Measurements from ENCODE around the gene RFWD3.
"Not testable (repeated sequence)": the region's sequence is repeated elsewhere in the genome, so short reads cannot be mapped to it uniquely, and the experiment has no call there.

Gene RFWD3

DNA sequence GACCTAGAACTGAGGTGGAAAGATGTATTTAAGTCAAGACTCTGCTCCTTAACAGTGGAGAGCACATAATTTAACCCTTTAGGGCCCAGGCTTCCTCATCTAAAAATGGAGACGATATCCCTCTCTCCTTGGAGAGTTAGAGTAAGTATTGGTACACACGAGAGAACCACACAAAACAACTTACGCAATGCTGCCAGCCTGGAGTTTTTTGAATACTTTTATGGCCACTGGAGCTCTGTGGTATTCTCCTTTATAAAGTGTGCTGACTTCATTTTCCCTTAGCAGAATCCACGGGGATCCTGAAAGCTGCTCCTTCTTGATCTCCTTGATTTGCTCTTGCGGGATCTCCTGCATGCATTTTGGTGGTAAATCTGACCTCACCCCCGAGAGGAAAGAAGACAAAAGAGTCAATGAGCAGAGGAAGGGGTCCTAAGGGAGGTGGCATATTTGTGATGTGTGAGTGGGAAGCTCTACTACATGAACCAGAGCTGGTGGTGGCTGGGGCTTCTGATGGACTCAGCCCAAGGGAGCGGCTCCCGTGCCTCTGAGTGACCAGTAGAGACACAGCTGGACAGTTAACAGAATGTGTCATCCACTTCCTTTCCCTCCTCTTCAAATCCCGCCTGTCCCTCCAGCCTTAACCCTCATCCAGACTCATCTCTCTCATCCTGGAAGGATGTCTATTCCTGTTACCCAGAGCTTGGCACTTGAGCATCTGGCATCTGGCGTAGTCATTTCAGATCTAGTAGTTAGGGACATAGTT lies 24.6 kb upstream of the RFWD3 start:
- no peak overlapping the region for H3K27ac Mint-ChIP-seq

DNA sequence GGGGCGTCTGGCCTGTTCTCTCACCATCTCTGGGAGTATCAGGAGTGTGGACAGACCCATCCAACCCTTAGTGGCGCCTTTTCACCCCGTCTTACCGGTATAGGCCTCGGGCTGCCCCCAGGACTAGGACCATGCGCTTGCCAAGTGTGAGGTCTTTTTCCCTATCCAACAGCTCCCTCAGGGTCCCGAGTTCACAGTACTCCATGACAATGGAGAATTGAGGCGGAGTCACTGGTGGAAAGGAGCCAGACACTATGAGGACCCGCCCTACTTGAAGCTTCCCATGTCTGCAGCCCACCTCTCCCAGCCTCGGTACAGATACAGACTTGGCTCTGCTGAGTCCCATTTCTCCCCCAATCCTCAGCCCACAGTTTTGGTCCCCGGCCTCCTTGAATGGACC lies 15.9 kb upstream of the RFWD3 start:
- DNase-seq: no peak
- no peak overlapping the region for H3K27ac Mint-ChIP-seq
- H3K27me3 Mint-ChIP-seq: no peaks in the 10 kb centered on the region
- H3K9me3 Mint-ChIP-seq: no peaks in the 10 kb centered on the region
- H3K4me3 Mint-ChIP-seq: no peak overlapping the region
- H3K4me1 Mint-ChIP-seq: peaks cover 2% of the 10 kb centered on the region
- H3K36me3 Mint-ChIP-seq (ENCODE audit: low read depth): peaks cover 38% of the 10 kb centered on the region
- ATAC-seq: no peak

More for the DNA sequence above, 24.6 kb upstream of the RFWD3 start:
- Mint-ChIP-seq H3K27me3 (no peaks in the 10 kb centered on the region), H3K9me3 (no peaks in the 10 kb centered on the region), H3K4me1 (peaks cover 15% of the 10 kb centered on the region), H3K4me3 (no peak overlapping the region), H3K36me3 (ENCODE audit: low read depth) (peaks cover 66% of the 10 kb centered on the region)
- DNase-seq: no peak
- ATAC-seq: no peak

DNA sequence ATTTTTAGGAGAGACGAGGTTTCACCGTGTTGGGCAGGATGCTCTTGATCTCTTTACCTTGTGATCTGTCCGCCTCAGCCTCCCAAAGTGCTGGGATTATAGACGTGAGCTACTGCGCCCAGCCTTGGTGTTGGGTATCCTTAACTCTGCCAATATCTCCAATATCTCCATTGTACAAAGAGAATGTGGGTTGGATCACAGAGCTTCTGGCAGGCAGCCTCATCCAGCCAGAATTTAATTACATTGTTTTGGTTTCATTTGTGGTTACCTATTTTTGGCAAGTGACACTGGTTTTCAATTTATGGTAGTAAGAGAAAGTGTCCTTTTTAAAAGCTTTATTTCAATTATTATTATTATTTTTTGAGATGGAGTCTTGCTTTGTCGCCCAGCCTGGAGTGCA lies 14.0 kb upstream of the RFWD3 start:
- no peak for ATAC-seq
- Mint-ChIP-seq H3K9me3 (no peaks in the 10 kb centered on the region), H3K27me3 (no peaks in the 10 kb centered on the region), H3K4me1 (peaks cover 2% of the 10 kb centered on the region), H3K36me3 (ENCODE audit: low read depth) (peaks cover 38% of the 10 kb centered on the region), H3K4me3 (no peak overlapping the region), H3K27ac (no peak overlapping the region)
- DNase-seq: no peak

DNA sequence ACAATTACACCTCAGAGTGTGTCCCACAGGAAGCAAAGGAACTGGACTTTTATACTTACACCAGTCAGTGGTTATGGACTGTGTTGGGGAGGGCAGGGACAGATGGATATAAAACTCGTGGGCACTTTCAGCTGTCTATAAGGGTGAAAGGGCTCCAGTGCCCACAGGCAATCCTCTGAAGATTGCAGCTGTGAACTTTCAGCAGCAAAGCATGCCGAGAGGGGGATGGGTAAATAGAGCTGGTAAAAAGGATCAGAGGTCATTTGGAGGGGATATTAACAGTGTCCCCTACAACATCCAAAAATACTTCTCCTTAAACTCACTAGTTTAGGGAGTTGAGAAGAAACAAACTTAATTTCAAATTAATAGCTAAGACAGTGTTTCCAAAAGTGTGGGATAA lies 13.3 kb upstream of the RFWD3 start:
- no peak overlapping the region for H3K27ac Mint-ChIP-seq
- H3K9me3 Mint-ChIP-seq: no peaks in the 10 kb centered on the region
- no peaks in the 10 kb centered on the region for H3K27me3 Mint-ChIP-seq
- DNase-seq: no peak
- no peak overlapping the region for H3K4me3 Mint-ChIP-seq
- no peak for ATAC-seq
- H3K4me1 Mint-ChIP-seq: peaks cover 2% of the 10 kb centered on the region
- peaks cover 38% of the 10 kb centered on the region for H3K36me3 Mint-ChIP-seq (ENCODE audit: low read depth)

DNA sequence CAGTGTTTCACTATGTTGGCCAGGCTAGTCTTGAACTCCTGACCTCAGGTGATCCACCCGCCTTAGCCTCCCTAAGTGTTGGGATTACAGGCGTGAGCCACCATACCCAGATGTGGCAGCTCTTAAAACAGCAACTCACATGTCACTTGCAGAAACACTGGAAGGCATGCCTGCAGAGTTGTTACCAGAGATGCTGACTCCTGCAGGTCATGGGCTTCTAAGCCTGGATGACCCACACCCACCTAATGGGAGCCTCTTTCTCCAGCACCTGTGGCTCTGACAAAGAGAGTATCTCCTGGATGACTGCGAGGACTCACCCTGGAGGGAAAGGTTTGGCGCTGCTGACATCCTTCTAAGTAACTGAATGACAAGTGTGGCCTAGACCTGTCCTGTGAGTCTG lies 11.2 kb upstream of the RFWD3 start:
- no peak overlapping the region for H3K27ac Mint-ChIP-seq
- H3K36me3 Mint-ChIP-seq (ENCODE audit: low read depth): peaks cover 37% of the 10 kb centered on the region
- H3K9me3 Mint-ChIP-seq: no peaks in the 10 kb centered on the region
- H3K4me3 Mint-ChIP-seq: no peak overlapping the region
- no peaks in the 10 kb centered on the region for H3K4me1 Mint-ChIP-seq
- ATAC-seq (no peak), DNase-seq (no peak)
- no peaks in the 10 kb centered on the region for H3K27me3 Mint-ChIP-seq

DNA sequence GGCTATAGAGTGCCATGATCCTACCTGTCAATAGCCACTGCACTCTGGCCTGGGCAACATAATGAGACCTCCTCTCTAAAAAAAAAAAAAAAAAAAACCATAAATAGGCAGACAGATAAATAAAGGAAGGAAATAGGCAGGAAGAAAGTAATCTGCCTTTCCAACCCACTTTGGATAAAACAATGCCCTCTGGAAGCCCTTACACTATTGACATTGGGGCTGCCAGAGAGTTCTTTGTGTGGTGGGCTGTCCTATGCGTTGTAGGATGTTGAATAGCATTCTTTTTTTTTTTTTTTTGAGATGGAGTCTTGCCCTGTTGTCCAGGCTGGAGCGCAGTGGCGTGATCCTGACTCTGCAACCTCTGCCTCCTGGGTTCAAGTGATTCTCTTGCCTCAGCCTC lies 7.2 kb upstream of the RFWD3 start:
- DNase-seq (no peak), ATAC-seq (no peak)
- H3K4me3 Mint-ChIP-seq: no peak overlapping the region
- H3K36me3 Mint-ChIP-seq (ENCODE audit: low read depth): peaks cover 36% of the 10 kb centered on the region
- no peaks in the 10 kb centered on the region for H3K4me1 Mint-ChIP-seq
- H3K27me3 Mint-ChIP-seq: no peaks in the 10 kb centered on the region
- H3K9me3 Mint-ChIP-seq: no peaks in the 10 kb centered on the region
- H3K27ac Mint-ChIP-seq: no peak overlapping the region

DNA sequence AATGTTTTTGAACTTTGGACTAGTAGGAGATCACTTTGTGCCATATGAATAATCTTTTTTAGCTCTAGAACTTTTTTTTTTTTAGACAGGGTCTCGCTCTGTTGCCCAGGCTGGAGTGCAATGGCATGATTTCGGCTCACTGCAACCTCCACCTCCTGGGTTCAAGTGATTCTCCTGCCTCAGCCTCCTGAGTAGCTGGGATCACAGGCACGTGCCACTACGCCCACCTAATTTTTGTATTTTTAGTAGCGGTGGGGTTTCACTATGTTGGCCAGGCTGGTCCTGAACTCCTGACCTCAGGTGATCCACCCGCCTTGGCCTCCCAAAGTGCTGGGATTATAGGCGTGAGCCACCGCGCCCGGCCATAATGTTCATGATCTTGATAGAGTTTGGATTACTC lies 2.2 kb upstream of the RFWD3 start:
- H3K4me1 Mint-ChIP-seq: peaks cover 27% of the 10 kb centered on the region
- DNase-seq, ATAC-seq, H3K27ac Mint-ChIP-seq, H3K27me3 Mint-ChIP-seq, H3K9me3 Mint-ChIP-seq, H3K4me3 Mint-ChIP-seq: not testable (repeated sequence)
- H3K36me3 Mint-ChIP-seq (ENCODE audit: low read depth): peaks cover 33% of the 10 kb centered on the region

DNA sequence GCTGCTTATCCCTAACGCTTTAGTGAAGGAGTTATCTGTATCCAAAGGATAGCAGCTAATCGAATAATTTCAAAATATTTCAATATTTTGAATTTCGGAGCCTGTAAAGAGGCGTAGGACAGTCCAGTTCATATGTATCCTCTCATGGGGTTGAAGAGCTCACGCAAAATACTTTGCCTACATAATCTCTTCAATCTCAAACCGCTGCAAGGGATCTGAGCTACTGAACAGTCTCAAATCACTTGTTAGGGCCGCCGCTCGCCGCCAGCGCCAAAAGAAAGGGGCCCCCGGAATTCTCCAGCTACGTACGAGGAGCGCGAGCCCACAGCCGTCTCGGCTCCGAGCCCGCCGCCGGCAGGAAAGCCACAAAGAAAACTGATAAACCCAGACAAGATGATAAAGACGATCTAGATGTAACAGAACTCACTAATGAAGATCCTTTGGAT lies 601 bp upstream of the RFWD3 start:
- no peak for ATAC-seq
- H3K9me3 Mint-ChIP-seq: no peaks in the 10 kb centered on the region
- H3K4me1 Mint-ChIP-seq: peaks cover 43% of the 10 kb centered on the region
- peaks cover 4% of the 10 kb centered on the region for H3K27me3 Mint-ChIP-seq
- peaks cover 44% of the 10 kb centered on the region for H3K36me3 Mint-ChIP-seq (ENCODE audit: low read depth)
- DNase-seq: peak; percentile 53
- H3K27ac Mint-ChIP-seq: peak overlapping the region; percentile 97
- H3K4me3 Mint-ChIP-seq: peak overlapping the region; percentile 89

DNA sequence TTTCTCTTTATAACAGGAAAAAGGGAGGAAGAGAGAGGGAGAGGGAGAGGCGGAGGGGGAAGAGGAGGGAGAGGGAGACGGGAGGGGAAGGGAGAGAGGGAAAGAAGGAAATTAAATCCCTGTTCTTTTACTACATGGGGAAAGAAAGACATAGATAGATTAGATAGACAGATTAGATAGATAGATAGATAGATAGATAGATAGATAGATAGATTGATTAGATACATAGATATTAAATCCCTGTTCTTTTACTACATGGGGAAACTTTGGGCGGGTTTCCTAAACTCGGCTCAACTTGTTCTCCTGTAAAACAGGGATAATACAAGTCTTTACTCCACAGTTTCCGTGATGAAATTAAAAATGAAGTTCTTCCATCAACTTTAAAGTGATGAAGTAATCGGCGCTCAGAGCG lies 661 bp downstream of the RFWD3 start:
- Mint-ChIP-seq H3K9me3 (no peaks in the 10 kb centered on the region), H3K4me3 (peak overlapping the region; percentile 89), H3K36me3 (ENCODE audit: low read depth) (peaks cover 46% of the 10 kb centered on the region), H3K4me1 (peaks cover 53% of the 10 kb centered on the region), H3K27me3 (peaks cover 4% of the 10 kb centered on the region), H3K27ac (peak overlapping the region; percentile 97)
- DNase-seq (no peak), ATAC-seq (no peak)

DNA sequence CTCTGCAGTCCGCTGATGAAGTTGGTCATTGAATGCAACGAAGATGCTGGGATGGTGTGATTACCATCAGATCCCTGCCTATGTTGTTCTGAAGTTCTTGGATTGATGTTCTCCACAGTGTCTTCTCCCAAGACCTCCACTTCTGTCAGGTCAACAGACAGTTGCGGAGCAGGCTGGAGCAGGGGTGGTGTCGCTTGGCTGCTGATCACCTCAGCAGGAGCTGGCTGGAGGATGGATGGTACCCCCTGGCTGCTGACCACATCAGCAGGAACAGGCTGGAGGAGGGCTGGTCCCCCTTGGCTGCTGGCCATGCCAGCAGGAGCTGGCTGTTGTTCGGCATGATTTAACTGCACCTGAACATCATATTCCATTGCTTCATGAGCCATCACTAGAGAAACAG lies 5.6 kb downstream of the RFWD3 start:
- H3K9me3 Mint-ChIP-seq: no peaks in the 10 kb centered on the region
- H3K36me3 Mint-ChIP-seq (ENCODE audit: low read depth): peaks cover 83% of the 10 kb centered on the region
- no peaks in the 10 kb centered on the region for H3K27me3 Mint-ChIP-seq

DNA sequence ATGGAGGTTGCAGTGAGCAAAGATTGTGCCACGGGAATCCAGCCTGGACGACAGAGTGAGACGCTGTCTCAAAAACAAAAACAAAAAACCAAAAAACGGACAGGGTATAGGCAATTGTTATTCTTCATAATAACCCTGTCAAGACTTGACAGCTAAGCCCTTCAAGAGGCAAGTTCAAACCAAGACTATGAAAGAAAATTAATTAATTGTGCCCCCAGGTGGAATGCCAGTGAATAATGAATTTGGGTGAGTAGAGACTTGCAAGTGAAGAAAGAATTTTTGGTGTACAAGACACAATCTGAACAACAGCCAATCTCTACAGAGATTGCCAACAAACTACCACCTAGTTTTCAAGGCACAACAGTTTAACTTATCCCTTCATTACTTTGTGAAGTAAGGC lies 6.3 kb downstream of the RFWD3 start:
- no peak for ATAC-seq
- Mint-ChIP-seq H3K4me3 (peak overlapping the region; percentile 53), H3K27me3 (no peaks in the 10 kb centered on the region), H3K9me3 (no peaks in the 10 kb centered on the region), H3K4me1 (peaks cover 90% of the 10 kb centered on the region), H3K36me3 (ENCODE audit: low read depth) (peaks cover 88% of the 10 kb centered on the region), H3K27ac (no peak overlapping the region)
- DNase-seq: no peak

More for the DNA sequence above, 5.6 kb downstream of the RFWD3 start:
- Mint-ChIP-seq H3K27ac (no peak overlapping the region), H3K4me1 (peaks cover 86% of the 10 kb centered on the region), H3K4me3 (peak overlapping the region; percentile 53)
- DNase-seq (no peak), ATAC-seq (no peak)

DNA sequence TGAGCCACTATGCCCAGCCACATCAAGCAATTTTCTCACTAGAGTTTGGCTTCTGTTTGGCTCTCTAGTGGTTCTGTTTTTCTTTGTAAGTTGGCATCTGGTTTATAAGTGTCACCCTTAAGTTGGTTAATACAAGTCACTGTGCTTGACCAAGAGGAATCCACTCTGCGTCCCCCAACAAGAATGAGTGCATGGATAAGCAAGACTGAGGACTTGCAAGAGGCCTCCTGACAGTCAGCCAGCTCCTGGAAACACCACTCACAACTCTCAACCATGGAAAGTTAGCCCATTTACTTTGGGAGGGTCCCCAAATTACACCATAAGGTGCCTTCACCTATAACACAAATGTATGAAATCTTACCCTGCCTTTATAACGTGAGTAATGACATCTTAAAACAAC lies 7.6 kb downstream of the RFWD3 start:
- peaks cover 78% of the 10 kb centered on the region for H3K36me3 Mint-ChIP-seq (ENCODE audit: low read depth)
- peaks cover 88% of the 10 kb centered on the region for H3K4me1 Mint-ChIP-seq
- H3K27ac Mint-ChIP-seq: no peak overlapping the region
- ATAC-seq: no peak
- no peaks in the 10 kb centered on the region for H3K9me3 Mint-ChIP-seq
- H3K27me3 Mint-ChIP-seq: no peaks in the 10 kb centered on the region
- peak overlapping the region; percentile 53 for H3K4me3 Mint-ChIP-seq
- DNase-seq: no peak

DNA sequence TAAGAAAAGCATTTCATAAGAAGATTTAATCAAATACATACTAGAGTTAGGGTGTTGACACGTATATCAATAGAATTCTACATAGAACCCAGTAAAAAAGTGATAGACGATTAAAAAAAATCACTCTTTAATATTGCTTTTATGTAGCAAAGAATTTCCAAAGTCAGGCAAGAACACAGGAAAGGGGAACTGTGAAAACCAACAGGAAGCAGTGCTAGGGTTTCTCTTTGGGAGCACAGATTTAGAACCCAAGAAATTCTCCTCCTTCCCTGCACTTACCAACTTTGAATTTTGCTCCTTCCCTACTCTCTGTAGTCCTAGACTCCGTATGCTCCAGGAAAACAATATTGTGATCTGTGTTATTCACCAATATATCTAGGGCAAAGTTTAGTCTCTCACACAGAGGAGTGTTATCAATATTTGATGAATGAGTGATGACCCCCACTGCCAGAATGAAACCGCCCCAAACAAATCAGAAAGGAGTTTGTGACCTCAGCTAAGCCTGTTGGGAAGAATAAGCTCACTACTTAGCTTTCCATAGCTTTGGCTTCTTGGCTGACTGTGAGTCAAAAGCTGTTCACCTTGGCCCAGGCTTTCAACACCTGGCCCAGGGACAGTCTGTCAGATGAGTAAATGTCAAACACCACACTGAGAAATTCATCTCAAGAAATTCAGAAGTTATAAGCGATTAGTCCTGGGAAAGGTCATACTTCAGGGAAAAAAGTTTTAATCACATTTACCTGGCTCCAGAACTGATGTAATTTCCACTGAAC lies 8.6 kb downstream of the RFWD3 start:
- H3K36me3 Mint-ChIP-seq (ENCODE audit: low read depth): peaks cover 74% of the 10 kb centered on the region
- ATAC-seq (no peak), DNase-seq (no peak)
- H3K27ac Mint-ChIP-seq: peak overlapping the region; percentile 16
- H3K9me3 Mint-ChIP-seq: no peaks in the 10 kb centered on the region
- peaks cover 81% of the 10 kb centered on the region for H3K4me1 Mint-ChIP-seq
- H3K4me3 Mint-ChIP-seq: peak overlapping the region; percentile 3
- no peaks in the 10 kb centered on the region for H3K27me3 Mint-ChIP-seq

DNA sequence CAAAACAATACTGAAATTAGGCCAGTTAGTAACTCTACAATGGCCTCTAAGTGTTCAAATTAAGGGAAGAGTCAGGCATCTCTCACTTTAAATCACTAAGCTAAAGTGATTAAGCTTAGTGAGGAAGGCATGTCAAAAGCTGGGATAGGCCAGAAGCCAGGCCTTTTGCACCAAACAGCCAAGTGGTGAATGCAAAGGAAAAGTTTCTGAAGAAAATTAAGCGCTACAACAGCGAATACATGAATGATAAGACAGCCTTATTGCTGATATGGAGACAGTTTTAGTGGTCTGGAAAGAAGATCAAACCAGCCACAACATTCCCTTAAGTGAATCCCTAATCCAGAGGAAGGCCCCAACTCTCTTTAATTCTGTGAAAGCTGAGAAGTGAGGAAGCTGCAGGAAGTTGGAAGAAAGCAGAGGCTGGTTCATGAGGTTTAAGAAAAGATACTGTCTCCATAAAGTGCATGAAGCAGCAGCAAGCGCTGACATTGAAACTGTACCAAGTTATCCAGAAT lies 12.1 kb downstream of the RFWD3 start:
- ATAC-seq: no peak
- Mint-ChIP-seq H3K36me3 (ENCODE audit: low read depth) (peaks cover 69% of the 10 kb centered on the region), H3K9me3 (no peaks in the 10 kb centered on the region), H3K4me1 (peaks cover 55% of the 10 kb centered on the region), H3K27me3 (no peaks in the 10 kb centered on the region), H3K27ac (no peak overlapping the region), H3K4me3 (no peak overlapping the region)
- DNase-seq: no peak

DNA sequence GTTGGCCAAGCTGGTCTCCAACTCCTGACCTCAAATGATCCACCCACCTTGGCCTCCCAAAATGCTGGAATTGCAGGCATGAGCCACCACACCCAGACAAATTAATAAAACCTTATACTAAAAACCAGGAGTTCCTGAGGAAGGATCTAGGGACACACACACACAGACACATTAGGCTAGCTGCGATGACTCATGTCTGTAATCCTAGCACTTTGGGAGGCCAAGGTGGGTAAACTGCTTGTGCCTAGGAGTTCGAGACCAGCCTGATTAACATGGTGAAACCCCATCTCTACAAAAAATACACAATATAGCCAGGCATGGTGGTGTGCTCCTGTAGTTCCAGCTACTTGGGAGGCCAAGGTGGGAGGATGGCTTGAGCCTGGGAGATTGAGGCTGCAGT lies 13.8 kb downstream of the RFWD3 start:
- not testable (repeated sequence) for ATAC-seq, H3K9me3 Mint-ChIP-seq, H3K4me3 Mint-ChIP-seq, H3K27me3 Mint-ChIP-seq, H3K27ac Mint-ChIP-seq, DNase-seq
- Mint-ChIP-seq H3K4me1 (peaks cover 38% of the 10 kb centered on the region), H3K36me3 (ENCODE audit: low read depth) (peaks cover 60% of the 10 kb centered on the region)
